Kidney epithelial cell (primary cell): ENCODE data around the gene NAPSA. TPM values are rescaled to one million over a fixed set of nuclear protein-coding genes. Genes with fewer than 3 reads are reported as not detected.
A peak's percentile ranks its signal among the peaks of the same experiment; 100 is the strongest.
"Not testable (repeated sequence)": the region's sequence is repeated elsewhere in the genome, so short reads cannot be mapped to it uniquely, and the experiment has no call there.

Experiments
- DNase-seq: peaks from one replicate; pipeline ENCODE4 v3.0.0-alpha.2; 2010; ENCODE audit warnings: low read depth
- H3K27me3 ChIP-seq: 2 replicates; pipeline ENCODE4 v1.6.0; 2011; ENCODE audit warnings: low read length; ENCODE audit not compliant: control insufficient read depth, insufficient read depth
- H3K36me3 ChIP-seq: 2 replicates; pipeline ENCODE4 v1.5.1; 2011; ENCODE audit warnings: low read length; ENCODE audit not compliant: control insufficient read depth, insufficient read depth
- H3K4me3 ChIP-seq: 2 replicates; pipeline ENCODE4 v1.5.1; 2011; ENCODE audit warnings: low read depth, mild to moderate bottlenecking, control low read depth, low read length
- total RNA-seq: library from RNA; depleted of rRNA; stranded (reverse); fragments of >200 nt; gene quantifications from 2 replicates; pipeline ENCODE4 v1.2.3, GENCODE V29; 2015
- TF ChIP-seq, protein P1 (sequence below): IDR thresholded peaks from 2 replicates; pipeline ENCODE4 v1.5.1; 2011; ENCODE audit warnings: mild to moderate bottlenecking, moderate library complexity, low read length, control low read depth, inconsistent platforms; ENCODE audit not compliant: insufficient read depth, poor library complexity, severe bottlenecking

The NAPSA gene
- total RNA-seq, 1 donor from 2014 or later: 1.8 TPM

- Histone ChIP-seq H3K36me3 (no peaks in the 10 kb centered on the region), H3K27me3 (peaks cover 55% of the 10 kb centered on the region), H3K4me3 (peak overlapping the region; percentile 19)
- TF ChIP-seq, protein P1, sequence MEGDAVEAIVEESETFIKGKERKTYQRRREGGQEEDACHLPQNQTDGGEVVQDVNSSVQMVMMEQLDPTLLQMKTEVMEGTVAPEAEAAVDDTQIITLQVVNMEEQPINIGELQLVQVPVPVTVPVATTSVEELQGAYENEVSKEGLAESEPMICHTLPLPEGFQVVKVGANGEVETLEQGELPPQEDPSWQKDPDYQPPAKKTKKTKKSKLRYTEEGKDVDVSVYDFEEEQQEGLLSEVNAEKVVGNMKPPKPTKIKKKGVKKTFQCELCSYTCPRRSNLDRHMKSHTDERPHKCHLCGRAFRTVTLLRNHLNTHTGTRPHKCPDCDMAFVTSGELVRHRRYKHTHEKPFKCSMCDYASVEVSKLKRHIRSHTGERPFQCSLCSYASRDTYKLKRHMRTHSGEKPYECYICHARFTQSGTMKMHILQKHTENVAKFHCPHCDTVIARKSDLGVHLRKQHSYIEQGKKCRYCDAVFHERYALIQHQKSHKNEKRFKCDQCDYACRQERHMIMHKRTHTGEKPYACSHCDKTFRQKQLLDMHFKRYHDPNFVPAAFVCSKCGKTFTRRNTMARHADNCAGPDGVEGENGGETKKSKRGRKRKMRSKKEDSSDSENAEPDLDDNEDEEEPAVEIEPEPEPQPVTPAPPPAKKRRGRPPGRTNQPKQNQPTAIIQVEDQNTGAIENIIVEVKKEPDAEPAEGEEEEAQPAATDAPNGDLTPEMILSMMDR: no peak
- no peak for DNase-seq
Measured at GRCh38 chr19:50331221-50331993, 34.0 kb downstream of the NAPSA start.

DNA sequence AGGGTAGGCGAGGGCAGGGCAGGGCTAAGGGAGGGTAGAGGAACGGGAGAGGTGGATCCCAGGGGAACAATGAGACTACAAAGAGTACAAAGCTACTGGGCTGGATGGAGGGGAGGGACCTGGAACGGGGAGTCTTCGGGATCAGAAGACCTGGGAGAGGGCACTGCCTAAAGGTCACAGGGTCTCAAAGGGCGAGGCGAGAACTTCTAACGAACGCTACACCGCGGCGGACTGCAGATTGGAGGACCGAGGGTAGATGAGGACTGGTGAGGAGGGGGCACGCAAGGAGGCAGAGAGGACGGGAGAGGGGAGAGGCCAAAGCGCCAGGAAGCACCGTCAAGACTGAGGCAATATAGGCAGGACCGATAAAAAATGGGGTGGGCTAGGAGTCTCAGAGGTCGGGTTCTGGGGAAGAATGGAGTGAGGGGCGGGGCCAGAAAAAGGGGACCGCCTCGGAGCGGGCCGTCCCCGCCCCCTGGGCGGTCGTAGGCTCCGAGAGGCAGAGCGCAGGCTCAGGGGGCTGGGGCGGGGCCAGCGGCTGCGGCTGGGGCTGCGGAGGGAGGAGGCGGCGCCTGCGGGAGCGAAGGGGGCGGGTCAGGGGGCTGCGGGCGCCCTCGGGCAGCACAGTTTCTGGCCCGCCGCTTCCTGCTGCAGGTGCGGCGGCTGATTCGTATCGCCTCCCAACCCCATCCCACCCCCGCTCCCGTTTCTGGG, 34.9 kb downstream of the NAPSA start:
- H3K4me3 ChIP-seq: peak overlapping the region; percentile 19
- DNase-seq: no peak
- peaks cover 62% of the 10 kb centered on the region for H3K27me3 ChIP-seq
- no peaks in the 10 kb centered on the region for H3K36me3 ChIP-seq
- TF ChIP-seq, protein P1: no peak

DNA sequence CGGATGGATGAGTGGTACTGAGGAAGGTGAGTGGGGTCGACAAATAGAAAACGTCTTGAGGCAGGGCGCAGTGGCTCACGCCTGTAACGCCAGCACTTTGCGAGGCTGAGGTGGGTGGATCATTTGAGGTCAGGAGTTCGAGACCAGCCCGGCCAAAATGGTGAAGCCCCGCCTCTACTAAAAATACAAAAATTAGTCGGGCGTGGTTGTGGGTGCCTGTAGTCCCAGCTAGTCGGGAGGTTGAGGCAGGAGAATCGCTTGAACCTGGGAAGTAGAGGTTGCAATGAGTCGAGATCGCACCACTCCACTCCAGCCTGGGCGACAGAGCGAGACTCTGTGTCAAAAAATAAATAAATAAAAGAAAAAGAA, 35.5 kb downstream of the NAPSA start:
- not testable (repeated sequence) for H3K36me3 ChIP-seq, DNase-seq, H3K4me3 ChIP-seq
- peaks cover 65% of the 10 kb centered on the region for H3K27me3 ChIP-seq

DNA sequence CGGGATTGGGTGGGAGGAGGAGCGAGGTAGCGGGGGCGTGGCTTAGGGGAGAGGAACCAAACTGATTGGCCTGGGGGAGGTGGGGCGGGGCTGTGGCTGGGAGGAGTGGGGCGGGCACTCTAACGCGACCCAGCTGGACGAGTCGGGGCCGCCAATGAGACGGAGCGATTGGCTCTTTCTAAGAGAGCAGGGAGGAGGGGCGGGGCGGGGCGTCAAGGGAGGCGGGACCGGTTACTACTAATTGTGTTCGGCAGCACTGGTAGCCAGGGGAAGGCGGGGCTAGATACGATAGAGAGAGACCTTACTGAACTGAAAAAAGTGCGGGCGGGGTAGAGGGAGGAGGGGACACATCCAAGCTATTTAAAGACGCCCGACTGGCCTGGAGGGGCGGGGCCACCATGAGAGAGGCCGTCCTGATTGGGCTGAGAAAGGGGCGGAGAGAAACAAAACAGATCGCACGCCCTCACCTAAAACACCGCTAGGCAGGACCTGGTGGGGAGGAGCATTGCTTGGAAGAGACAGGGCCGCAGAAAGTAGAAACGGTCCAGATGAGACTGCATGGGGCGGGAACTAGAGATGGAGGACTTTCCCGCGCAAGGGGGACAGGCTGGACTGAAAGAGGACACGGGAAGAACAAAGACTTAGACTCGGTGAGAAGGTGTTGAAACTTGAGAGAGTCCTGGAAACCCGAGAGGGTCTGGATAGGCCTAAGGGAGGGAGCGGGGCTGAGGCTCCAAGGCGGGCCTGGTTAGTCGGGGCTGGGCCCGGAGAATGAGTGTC, 36.1 kb downstream of the NAPSA start, which contains the start of gene KCNC3:
KCNC3 (minus strand) TSS at position 232 of the 780 bp plus-strand sequence. CDS start 295 bp downstream, outside the sequence.
- H3K36me3 ChIP-seq: no peaks in the 10 kb centered on the region
- H3K4me3 ChIP-seq: peak within 1 kb of the TSS; percentile 20
- H3K27me3 ChIP-seq: peaks cover 65% of the 10 kb centered on the region
- TF ChIP-seq, protein P1: no peak
- peak; percentile 87 for DNase-seq

DNA sequence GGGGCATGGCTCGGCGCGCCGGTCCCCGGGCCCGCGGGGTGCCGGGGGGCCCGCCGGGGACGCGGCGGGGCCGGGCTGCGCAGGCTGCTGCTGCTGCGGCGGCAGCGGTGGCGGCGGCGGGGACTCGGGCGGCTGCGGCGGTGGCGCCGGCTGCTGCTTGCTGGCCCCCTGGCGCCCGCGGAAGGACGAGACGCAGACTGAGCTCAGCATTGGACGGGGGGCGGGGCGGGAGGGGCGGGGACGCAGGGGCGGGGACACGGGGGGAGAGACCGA, 36.6 kb downstream of the NAPSA start:
- H3K4me3 ChIP-seq: no peak overlapping the region

More for the DNA sequence above, 36.6 kb downstream of the NAPSA start:
- DNase-seq: no peak
- Histone ChIP-seq H3K27me3 (peaks cover 65% of the 10 kb centered on the region), H3K36me3 (no peaks in the 10 kb centered on the region)
- TF ChIP-seq, protein P1: no peak
